Effector CD8-positive, alpha-beta T cell (primary cell): ENCODE data around the gene AFF3.

ENCODE experiments used
- DNase-seq: peaks from one replicate; lab custom pipeline; 2025; lab: John Stamatoyannopoulos, UW

AFF3 gene

DNA sequence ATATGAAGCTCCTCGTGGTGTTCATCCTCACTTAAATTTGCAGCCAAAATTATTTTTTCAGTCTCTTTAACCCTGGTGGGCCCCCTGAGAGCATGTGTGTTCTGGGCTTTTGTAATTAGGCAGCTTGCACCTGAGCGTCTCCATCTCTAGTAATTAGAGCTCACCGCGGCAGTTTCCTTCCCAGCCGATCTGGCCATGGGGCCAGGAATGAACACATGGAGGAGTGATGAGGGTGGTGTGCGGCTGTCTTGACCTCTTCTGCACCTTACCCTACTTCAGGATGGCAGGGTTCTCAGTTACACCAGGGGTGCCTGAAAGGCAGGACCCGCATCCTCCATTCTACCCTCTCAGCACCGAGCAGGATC is 98.5 kb downstream of the AFF3 start:
- DNase-seq, result no peak

DNA sequence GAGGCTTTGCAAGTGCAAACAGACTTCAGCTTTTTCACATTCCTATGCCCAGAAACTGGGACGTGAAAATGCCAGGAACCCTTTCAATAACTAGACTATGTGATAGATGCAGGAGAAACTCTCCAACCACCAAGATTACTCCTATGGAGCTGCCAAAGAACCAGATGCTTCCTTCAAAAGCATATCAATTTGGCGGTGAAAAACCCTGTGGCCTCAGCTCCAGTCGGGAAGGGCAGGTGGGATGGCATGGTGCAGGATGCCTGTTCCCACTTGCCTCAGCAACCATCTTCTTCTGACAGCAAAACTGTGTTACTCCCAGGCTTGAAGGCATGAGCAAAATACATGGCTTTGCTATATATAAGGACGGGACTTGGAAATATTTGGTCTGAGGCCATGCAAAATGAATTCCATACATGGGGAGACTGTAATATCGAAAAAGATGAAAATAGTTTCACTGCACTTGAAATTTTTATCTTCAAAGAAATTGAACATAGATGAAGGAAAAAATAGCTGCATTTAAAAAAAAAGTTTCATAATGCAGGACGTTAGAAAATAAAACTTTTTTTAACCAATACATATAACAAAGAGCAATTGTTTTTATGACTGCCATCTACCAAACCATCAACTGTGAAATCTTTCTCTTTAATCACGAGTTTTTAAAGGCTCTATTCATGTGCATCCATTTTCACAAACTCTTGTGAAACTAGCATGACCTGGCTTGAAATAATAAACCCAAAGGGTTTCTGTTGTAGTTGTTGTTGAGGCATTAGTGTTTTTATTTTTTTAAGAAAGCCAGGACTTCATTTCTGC is 99.1 kb downstream of the AFF3 start:
- no peak for DNase-seq

- DNase-seq, result no peak
These were observed 99.8 kb downstream of the AFF3 start for GRCh38 chr2:100042562-100042961.

- no peak for DNase-seq
These were observed 100.4 kb downstream of the AFF3 start for GRCh38 chr2:100041946-100042345.

DNA sequence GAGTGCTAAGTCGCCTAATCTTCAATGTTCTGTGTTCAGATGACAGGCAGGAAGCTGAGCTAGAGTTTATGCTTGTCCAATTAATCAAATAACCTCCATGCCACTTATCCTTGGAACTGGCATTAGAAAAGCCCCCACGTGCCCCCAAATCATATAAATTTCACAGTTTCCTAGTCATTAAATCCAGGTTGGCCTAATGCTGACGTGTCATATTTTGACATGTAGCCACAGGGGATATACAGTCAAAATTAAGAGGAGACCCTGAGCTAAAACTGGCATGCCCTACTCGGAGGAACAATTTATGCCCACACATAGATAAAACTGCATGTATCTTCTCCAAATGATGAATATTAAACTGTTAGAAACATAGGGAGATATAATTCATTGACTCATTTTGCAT is 101.0 kb downstream of the AFF3 start:
- DNase-seq, result no peak

DNA sequence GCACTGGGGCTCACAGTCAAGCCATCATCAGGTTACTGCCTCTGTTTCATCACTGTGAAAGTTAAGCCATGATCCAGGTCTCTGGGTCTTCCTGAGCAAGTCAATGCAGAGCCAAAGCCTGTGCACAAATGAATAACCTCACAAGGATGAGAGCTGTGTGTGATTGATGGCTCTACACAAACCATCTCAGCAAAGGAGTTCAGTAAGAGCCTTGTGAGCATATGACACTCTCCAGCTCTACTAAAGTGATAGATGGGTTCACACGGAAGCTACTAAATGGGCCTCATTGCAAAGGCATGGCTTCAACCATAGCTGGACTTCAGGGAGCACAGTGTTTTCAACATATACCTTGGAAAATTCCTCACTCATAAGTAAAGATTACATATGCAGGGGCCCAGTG is 101.5 kb downstream of the AFF3 start:
- no peak for DNase-seq

DNA sequence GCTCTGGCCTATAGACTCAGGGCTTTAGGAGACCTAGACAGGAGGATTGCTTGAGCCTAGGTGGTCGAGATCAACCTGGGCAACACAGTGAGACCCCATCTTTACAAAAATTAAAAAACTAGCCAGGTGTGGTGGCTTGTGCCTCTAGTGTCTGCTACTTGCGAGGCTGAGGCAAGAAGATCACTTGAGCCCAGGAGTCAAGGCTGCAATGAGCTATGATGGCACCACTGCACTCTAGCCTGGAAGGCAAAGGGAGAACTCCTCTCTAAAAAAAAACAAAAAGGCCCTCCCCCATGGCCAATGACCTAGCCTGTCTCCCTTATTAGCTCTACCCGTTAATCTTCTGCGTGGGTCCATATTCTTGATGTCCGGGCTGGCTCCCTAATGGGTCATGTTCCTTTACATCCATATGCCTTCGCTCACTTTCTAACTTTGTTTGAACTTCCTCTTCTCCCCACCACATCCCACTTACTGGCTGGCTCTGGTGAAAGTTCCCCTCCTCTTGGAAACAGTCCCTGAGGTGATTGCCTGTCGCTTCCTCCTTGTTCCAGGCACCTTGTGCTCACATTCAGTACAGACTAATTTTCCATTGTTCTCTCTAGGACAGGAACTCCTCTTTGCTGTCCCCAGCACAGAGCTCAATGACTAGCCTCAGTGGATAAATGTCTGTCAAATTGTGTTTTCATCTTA is 103.0 kb downstream of the AFF3 start:
- no peak for DNase-seq

DNA sequence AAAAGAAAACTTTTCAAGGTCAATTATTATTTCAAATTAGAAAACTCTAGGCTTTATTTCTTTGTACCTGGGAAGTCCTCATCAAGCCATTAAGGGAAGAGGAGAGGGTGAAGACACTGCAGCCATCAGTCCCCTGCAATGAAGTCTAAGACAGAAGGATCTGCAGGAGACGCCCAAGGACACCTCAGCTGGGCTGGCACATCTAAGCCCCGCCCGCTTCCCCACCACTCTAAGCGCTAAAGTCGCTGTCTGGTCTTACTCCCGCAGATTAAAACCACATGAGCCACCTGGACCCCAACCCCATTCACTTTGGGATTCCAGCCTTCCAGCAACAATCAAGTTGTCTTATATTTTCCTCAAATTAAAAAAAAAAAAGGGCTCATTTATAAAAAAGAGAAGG is 104.4 kb downstream of the AFF3 start:
- no peak for DNase-seq

- no peak for DNase-seq
These were observed 105.6 kb downstream of the AFF3 start for GRCh38 chr2:100036793-100037192.

DNA sequence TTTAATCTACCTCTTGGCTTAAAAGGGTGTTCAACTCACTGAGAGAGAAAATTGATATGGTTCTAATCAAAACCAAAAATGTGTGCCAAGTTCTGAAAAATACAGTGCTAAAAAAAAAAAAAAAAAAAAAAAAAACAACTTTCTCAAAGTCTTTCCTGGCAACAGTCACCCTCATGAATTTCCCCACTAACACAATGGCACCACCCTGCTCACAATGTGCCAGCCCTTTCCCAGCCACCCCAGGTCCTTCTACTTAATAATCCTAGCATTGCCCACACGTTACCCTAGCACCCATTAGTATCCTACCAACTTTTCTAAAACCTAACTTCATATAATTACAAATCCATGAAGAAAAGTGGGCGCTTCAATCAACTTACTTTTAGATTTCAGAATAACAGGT is 106.4 kb downstream of the AFF3 start:
- DNase-seq, result no peak

DNA sequence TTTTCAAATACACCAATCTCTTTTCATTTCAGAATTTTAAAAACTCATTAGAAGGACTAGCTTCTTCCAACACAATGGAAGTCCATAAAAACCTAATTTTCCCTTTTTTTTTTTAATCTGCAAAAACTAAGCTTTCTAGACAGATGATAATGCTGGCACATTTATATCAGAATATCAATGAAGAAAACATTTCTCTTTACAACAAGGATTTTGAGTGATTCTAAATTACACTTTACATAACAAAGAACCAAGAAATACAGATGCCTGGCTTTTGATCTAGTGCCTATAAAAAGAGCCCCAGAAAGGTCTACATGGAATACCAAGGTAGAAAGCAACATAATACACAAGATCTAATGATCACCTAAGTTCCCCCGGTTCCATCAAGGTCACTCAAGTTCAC is 108.0 kb downstream of the AFF3 start:
- no peak for DNase-seq

DNA sequence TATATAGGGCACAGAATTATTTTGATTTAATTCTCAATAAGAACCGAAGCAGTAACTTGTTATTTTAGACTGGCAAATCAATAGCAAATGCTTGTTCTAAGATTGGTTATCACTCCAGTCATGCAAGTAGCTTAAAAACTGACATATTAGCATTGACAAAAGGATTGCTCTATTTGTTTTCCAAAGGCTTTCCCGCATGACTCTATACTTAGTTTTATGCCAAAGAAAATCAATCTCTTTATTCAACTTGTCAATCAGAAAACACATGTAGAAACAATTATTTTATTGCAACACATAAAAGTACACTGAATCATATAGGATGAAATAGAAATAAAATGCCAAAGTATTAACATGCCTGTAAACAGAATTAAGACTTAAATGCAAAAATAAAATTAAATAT is 108.4 kb downstream of the AFF3 start:
- no peak for DNase-seq

GRCh38 chr2:100031604-100032003 is 110.8 kb downstream of the AFF3 start:
- no peak for DNase-seq

- DNase-seq, result no peak
These were observed 112.9 kb downstream of the AFF3 start for GRCh38 chr2:100029460-100029859.

- no peak for DNase-seq
These were observed 120.5 kb downstream of the AFF3 start for GRCh38 chr2:100021791-100022340.

DNA sequence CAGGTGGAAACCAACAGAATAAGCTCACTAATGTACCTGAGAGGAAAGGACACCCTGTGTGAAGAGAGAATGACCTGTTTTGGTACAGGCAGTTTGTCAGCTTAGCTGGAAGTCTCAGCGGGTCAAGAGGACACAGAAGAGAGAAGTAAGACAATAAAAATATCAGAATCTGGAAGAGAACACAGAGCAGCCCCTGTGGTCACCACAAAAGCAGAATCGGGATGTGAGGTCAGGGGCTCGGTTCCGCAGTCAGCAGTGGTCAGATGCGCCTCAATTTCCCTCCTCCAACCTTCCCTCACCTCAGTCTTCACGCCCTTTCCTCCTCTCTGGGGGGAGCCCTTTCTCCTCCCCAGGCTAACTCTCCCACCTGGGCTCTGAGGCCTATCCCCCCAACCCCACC is 122.9 kb downstream of the AFF3 start:
- no peak for DNase-seq

GRCh38 chr2:100018341-100019193 is 123.8 kb downstream of the AFF3 start:
- DNase-seq, result no peak

DNA sequence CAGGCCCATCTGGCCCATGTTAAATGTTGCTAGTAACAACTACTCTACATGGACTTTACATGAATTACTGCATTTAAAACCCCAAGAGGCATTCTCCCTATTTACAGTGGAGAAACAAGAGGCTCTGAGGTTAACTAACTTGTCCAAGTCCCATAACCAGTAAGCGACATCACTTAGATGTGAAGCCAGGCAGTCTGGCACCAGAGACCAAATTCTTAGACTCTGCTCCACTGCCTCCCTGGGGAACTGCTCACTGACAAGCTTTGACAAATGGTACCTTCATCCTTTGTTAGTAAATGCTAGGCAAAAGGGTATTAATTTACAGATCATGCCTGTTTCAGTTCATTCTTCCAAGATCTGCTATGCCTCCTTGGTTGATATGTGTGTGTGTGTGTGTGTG is 124.8 kb downstream of the AFF3 start:
- DNase-seq, result no peak

DNA sequence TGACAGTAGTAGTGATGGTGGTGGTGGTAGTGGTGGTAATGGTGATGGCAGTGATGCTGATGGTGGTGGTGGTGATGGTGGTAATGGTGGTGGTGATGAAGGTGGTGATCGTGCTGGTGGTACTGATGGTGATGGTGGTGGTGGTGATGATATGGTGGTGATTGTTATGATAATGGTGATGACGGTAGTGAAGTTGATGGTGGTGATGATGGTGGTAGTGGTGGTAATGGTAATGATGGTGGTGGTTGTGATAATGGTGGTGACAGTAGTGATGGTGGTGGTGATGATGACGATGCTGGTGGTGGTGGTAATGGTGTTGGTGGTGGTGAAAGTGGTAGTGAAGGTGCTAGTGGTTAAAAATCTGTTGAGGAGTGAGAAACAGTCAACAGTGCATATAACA is 125.6 kb downstream of the AFF3 start:
- DNase-seq, result no peak

DNA sequence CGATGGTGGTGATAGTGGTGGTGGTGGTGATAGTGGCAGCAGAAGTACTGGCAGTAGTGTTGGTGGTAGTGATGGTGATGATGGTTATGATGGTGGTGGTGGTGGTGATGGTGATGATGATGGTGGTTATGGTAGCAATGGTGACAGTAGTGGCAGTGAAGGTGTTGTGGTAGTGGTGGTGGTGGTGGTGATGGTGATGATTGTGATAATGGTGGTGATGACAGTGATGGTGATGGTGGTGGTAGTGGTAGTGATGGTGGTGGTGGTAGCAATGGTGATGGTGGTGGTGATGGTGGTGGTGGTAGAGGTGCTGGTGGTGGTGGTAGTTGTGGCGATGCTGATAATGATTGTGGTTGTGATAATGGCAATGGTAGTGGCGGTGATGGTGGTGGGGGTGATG is 126.5 kb downstream of the AFF3 start:
- no peak for DNase-seq

- DNase-seq, result no peak
These were observed 128.3 kb downstream of the AFF3 start for GRCh38 chr2:100013892-100014677.

GRCh38 chr2:100012561-100012960 is 129.8 kb downstream of the AFF3 start:
- no peak for DNase-seq
